Naive thymus-derived CD4-positive, alpha-beta T cell (primary cell): Measurements from ENCODE around the gene PPP1R14D. TPM values are rescaled to one million over a fixed set of nuclear protein-coding genes. Genes with fewer than 3 reads are reported as not detected.

Experiments used
- ATAC-seq: fragments of 150-1000 bp; cut with Tn5 transposase; 2 replicates; pipeline ENCODE4 v1.10.0; 2021; ENCODE audit warnings: mild to moderate bottlenecking, moderate library complexity
- CTCF ChIA-PET: fragments of 350-600 bp; sonication (Branson Sonifier 250); formaldehyde crosslinking; loops from one replicate; lab custom pipeline; 2021; ENCODE audit warnings: antibody characterized with exemption; lab: Charles Lee
- POLR2A ChIA-PET: fragments of 350-600 bp; sonication (Branson Sonifier 250); formaldehyde crosslinking; loops from one replicate; lab custom pipeline; 2021; ENCODE audit warnings: antibody characterized with exemption, inconsistent platforms; lab: Charles Lee
- DNase-seq, 9 donors: peaks; one replicate each; pipeline versions ENCODE4 v3.0.0 to v3.0.0-alpha.2; 2020 to 2022; ENCODE audit warnings: mixed read lengths in 1 of 9
- H3K27ac ChIP-seq: one replicate; pipeline ENCODE4 v1.7.0; 2013; ENCODE audit warnings: mild to moderate bottlenecking, low read depth, low read length, moderate library complexity
- H3K27me3 ChIP-seq, 2 donors: one replicate each; pipeline ENCODE4 v1.7.0; 2013; ENCODE audit warnings: low read length in 2 of 2, mild to moderate bottlenecking in 2 of 2, moderate library complexity in 2 of 2; ENCODE audit not compliant: control insufficient read depth in 2 of 2, insufficient read depth in 2 of 2
- H3K36me3 ChIP-seq, 3 experiments: 1 replicate in 2 of 3; 2 replicates in 1 of 3; pipeline ENCODE4 v1.7.0; 2013; ENCODE audit warnings: low read length in 3 of 3, mild to moderate bottlenecking in 3 of 3, moderate library complexity in 1 of 3; ENCODE audit not compliant: insufficient read depth in 3 of 3, control insufficient read depth in 2 of 3
- H3K4me1 ChIP-seq, 2 donors: one replicate each; pipeline ENCODE4 v1.7.0; 2013; ENCODE audit warnings: low read length in 2 of 2, mild to moderate bottlenecking in 2 of 2, moderate library complexity in 1 of 2; ENCODE audit not compliant: control insufficient read depth in 2 of 2, insufficient read depth in 2 of 2
- H3K4me3 ChIP-seq: 2 replicates; pipeline ENCODE4 v1.7.0; 2013; ENCODE audit warnings: mild to moderate bottlenecking, low read length
- H3K9me3 ChIP-seq, 3 experiments: 1 replicate in 2 of 3; 2 replicates in 1 of 3; pipeline ENCODE4 v1.7.0; 2013; ENCODE audit warnings: low read length in 3 of 3; ENCODE audit not compliant: control insufficient read depth in 2 of 3
- H3K27ac Mint-ChIP-seq, 9 donors: one replicate each; pipeline ENCODE4 v1.8.0; 2020 to 2022; ENCODE audit warnings: mixed read lengths in 9 of 9, mild to moderate bottlenecking in 8 of 9, moderate library complexity in 5 of 9, inconsistent platforms in 2 of 9
- H3K27me3 Mint-ChIP-seq, 5 donors: one replicate each; pipeline ENCODE4 v1.8.0; 2021 to 2022; ENCODE audit warnings: mixed read lengths in 5 of 5, mild to moderate bottlenecking in 1 of 5
- H3K36me3 Mint-ChIP-seq, 5 donors: one replicate each; pipeline ENCODE4 v1.8.0; 2020 to 2022; ENCODE audit warnings: mixed read lengths in 5 of 5, mild to moderate bottlenecking in 3 of 5, inconsistent platforms in 1 of 5
- H3K4me1 Mint-ChIP-seq, 7 donors: one replicate each; pipeline ENCODE4 v1.8.0; 2020 to 2022; ENCODE audit warnings: mixed read lengths in 7 of 7, mild to moderate bottlenecking in 3 of 7, inconsistent platforms in 1 of 7
- H3K4me3 Mint-ChIP-seq, 10 donors: one replicate each; pipeline ENCODE4 v1.8.0; 2020 to 2022; ENCODE audit warnings: mild to moderate bottlenecking in 10 of 10, mixed read lengths in 10 of 10, moderate library complexity in 6 of 10, inconsistent platforms in 2 of 10
- H3K9me3 Mint-ChIP-seq, 11 donors: one replicate each; pipeline ENCODE4 v1.8.0; 2020 to 2022; ENCODE audit warnings: mixed read lengths in 11 of 11, mild to moderate bottlenecking in 4 of 11, inconsistent platforms in 1 of 11, moderate library complexity in 1 of 11
- intact Hi-C, 2 donors: fragments of 100-400 bp; cut with micrococcal nuclease; formaldehyde crosslinking; loops; one replicate each; pipeline ENCODE4 v1.15.1; 2023
- polyA plus RNA-seq, 2 donors: library from polyadenylated mRNA; unstranded; fragments of 300-500 nt; fragmentation: Illumina TruSeq; gene quantifications; one replicate each; pipeline ENCODE4 v1.2.3, GENCODE V29; 2021
- total RNA-seq, 6 experiments: library from RNA in 5 of 6; stranded (reverse) in 5 of 6; gene quantifications; 1 replicate in 5 of 6; 2 replicates in 1 of 6; pipeline ENCODE4 v1.2.3 and lab custom pipeline; 2021 to 2026

The PPP1R14D gene
- total and polyA plus RNA-seq, 7 experiments from 2014 or later: not detected

DNA sequence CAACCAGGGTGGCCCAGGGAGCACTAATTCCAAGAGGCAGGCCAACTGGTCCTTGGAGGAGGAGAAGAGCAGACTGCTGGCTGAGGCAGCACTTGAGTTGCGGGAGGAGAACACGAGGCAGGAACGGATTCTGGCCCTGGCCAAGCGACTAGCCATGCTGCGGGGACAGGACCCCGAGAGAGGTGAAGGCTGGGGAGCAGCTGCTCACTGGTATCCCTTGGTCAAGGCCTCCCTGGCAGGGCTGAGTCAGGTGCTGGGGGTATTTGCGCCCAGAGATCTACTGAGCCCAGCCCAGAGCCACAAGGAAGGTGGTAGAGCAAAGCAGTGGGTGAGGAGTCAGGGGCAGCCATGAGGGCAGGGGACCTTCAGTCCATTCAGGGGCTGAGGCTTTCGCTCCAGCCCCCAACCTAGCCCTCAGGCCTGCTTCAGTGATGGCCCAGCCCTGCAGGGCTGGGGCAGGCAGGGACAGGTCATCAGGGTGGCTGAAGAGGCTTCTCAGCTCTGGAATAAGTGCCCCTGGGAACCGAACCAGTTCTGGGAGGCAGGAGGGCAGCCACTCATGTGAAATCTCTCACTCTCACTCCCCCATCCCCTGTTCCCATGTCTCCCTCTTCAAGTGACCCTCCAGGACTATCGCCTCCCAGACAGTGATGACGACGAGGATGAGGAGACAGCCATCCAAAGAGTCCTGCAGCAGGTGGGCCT, 15.6 kb downstream of the PPP1R14D start:
- no peak overlapping the region for H3K4me3 ChIP-seq
- H3K27me3 Mint-ChIP-seq: no peaks in the 10 kb centered on the region
- H3K27ac Mint-ChIP-seq: no peak overlapping the region
- ChIA-PET POLR2A (no interaction called here), CTCF (interaction anchor here (0.6 kb wide), 1 partner anchor 488 kb away, joined by 3 read pairs; no protein-coding TSS in a partner anchor)
- intact Hi-C loops: no loop called here
- H3K9me3 ChIP-seq: no peaks in the 10 kb centered on the region
- no peak for DNase-seq
- H3K4me1 ChIP-seq: peaks cover 5 to 6% of the 10 kb centered on the region in 2 donors
- H3K9me3 Mint-ChIP-seq: no peaks in the 10 kb centered on the region
- H3K4me1 Mint-ChIP-seq: peaks cover 6 to 19% (median 8%) of the 10 kb centered on the region in 7 donors
- peaks cover 4 to 28% (median 19%) of the 10 kb centered on the region in 5 donors for H3K36me3 Mint-ChIP-seq
- no peak for ATAC-seq
- H3K27ac ChIP-seq: no peak overlapping the region
- peaks cover 0 to 32% (median 0%) of the 10 kb centered on the region in 3 experiments for H3K36me3 ChIP-seq
- no peak overlapping the region for H3K4me3 Mint-ChIP-seq
- no peaks in the 10 kb centered on the region for H3K27me3 ChIP-seq

DNA sequence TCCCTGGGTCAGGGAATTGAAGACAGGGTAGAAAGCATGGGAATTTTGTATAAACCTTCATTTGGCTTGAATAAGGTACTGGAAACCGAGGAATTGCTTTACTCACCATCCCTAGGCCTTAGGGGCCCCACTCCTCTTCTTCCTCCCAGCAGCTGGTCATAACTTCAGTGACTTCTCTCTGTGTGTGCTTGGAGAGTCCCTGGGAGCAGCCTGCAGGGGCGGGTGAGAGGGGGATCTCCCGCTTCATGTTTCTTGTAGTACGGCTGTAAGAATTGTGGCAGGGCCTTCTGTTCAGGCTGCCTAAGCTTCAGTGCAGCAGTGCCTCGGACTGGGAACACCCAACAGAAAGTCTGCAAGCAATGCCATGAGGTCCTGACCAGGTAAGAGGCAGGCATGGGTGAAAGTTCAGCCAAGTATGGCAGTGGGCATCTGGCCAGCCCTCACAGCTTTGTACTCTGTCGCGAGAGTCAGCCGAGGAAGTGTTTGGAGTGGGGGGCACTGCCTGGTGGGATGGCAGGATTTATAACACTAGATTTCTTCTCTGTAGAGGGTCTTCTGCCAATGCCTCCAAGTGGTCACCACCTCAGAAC, 19.6 kb downstream of the PPP1R14D start:
- Mint-ChIP-seq H3K4me1 (peaks cover 11 to 31% (median 20%) of the 10 kb centered on the region in 7 donors), H3K27ac (peak overlapping the region in 1 of 9 donors; percentile 28), H3K27me3 (no peaks in the 10 kb centered on the region), H3K9me3 (no peaks in the 10 kb centered on the region), H3K36me3 (peaks cover 3 to 21% (median 12%) of the 10 kb centered on the region in 5 donors), H3K4me3 (peak overlapping the region; percentile 17 to 98 (median 96))
- Histone ChIP-seq H3K36me3 (peaks cover 0 to 32% (median 0%) of the 10 kb centered on the region in 3 experiments), H3K4me1 (peaks cover 14 to 16% of the 10 kb centered on the region in 2 donors), H3K27me3 (no peaks in the 10 kb centered on the region), H3K9me3 (no peaks in the 10 kb centered on the region), H3K4me3 (no peak overlapping the region), H3K27ac (no peak overlapping the region)
- intact Hi-C loops: loop anchor here (5.0 to 10.0 kb wide), 2 partner anchors 344 to 1027 kb away; partner anchors contain the start of gene FSIP1 (in 1 of the 2)
- ATAC-seq (no peak), DNase-seq (no peak)
- POLR2A ChIA-PET: no interaction called here
- CTCF ChIA-PET: no interaction called here

GRCh38 chr15:40807888-40808461, 20.5 kb downstream of the PPP1R14D start:
- DNase-seq: no peak
- peaks cover 0 to 16% (median 9%) of the 10 kb centered on the region in 5 donors for H3K36me3 Mint-ChIP-seq
- H3K27me3 Mint-ChIP-seq: no peaks in the 10 kb centered on the region
- peak overlapping the region; percentile 99 for H3K4me3 ChIP-seq
- H3K27me3 ChIP-seq: no peaks in the 10 kb centered on the region
- no peak for ATAC-seq
- peak overlapping the region; percentile 92 to 98 (median 96) for H3K4me3 Mint-ChIP-seq
- H3K9me3 ChIP-seq: no peaks in the 10 kb centered on the region
- H3K4me1 ChIP-seq: peaks cover 14 to 16% of the 10 kb centered on the region in 2 donors
- peaks cover 17 to 37% (median 25%) of the 10 kb centered on the region in 7 donors for H3K4me1 Mint-ChIP-seq
- intact Hi-C loops: loop anchor here (1.0 to 10.0 kb wide), 20 partner anchors 25 to 1026 kb away; partner anchors contain the start of genes CHAC1 (in 2 of the 2), GCHFR (in 2 of the 2), KNL1 (in 2 of the 2) and RAD51 (in 2 of the 2)
- no peaks in the 10 kb centered on the region for H3K9me3 Mint-ChIP-seq
- peak overlapping the region in 7 of 9 donors; percentile 72 to 96 (median 94) for H3K27ac Mint-ChIP-seq
- peak overlapping the region; percentile 95 for H3K27ac ChIP-seq
- CTCF ChIA-PET: interaction anchor here (0.5 kb wide), 1 partner anchor 46 kb away, joined by 3 read pairs; no protein-coding TSS in a partner anchor
- POLR2A ChIA-PET: interaction anchor here (1.3 to 2.3 kb wide), 5 partner anchors 56 to 525 kb away, joined by 3 to 14 read pairs (median 4); partner anchors contain the start of genes KNL1, NUSAP1, OIP5 and RAD51
- H3K36me3 ChIP-seq: peaks cover 0 to 22% (median 4%) of the 10 kb centered on the region in 3 experiments

DNA sequence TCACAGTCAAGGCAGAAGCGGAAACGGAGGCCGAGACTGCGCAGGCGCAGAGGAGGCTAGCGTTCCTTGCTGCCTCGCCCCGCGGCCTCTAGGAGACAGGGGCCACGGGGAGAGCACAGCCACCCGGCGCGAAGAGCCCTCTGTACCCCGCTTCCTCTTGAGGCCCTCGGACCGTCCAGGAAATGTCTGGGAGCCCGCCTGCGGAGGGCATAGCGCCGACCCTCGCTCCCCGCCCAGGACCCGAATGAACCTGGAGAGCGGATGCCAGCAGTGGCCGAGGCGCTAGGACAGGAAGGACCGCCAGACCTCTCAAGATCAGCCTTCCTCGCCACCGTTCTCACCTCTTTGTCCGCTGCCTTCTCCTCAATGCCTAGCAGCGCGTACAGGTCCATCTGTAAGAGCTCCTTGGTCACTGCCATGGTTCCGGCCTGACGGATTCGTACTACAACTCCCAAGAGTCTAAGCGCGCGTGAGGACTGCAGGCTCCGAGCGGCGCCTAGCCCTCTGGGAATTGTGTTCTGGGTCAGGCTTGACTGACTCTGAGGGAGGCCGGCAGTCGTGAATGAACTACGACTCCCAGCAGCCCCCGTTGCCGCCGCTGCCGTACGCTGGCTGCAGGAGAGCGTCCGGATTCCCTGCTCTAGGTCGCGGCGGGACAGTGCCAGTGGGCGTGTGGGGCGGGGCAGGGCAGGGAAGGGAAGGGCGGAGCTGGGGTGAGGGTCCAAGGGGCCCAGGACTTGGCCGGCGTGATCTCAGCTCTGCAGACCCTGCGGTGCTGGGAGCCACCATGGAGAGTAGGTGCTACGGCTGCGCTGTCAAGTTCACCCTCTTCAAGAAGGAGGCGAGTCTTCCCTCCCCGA, 21.2 kb downstream of the PPP1R14D start, which contains the start of the genes DNAJC17 and ZFYVE19:
Gene DNAJC17 (minus strand): TSS at position 446 of the 860 bp plus-strand sequence. CDS start 27 bp downstream, at position 419.
Gene ZFYVE19 (plus strand): TSS at position 62 of the 860 bp plus-strand sequence. CDS start 501 bp downstream, at position 563.
- no peaks in the 10 kb centered on the region for H3K27me3 ChIP-seq
- H3K9me3 Mint-ChIP-seq: no peaks in the 10 kb centered on the region
- peaks cover 0 to 17% (median 4%) of the 10 kb centered on the region in 3 experiments for H3K36me3 ChIP-seq
- H3K27ac Mint-ChIP-seq: peak within 1 kb of the TSS; percentile 84 to 98 (median 96)
- peak; percentile 99 for ATAC-seq
- no peaks in the 10 kb centered on the region for H3K27me3 Mint-ChIP-seq
- H3K4me3 ChIP-seq: peak within 1 kb of the TSS; percentile 99
- ChIA-PET POLR2A (interaction anchor here (0.9 to 2.3 kb wide), 6 partner anchors 55 to 525 kb away, joined by 3 to 14 read pairs (median 4); partner anchors contain the start of genes KNL1, NUSAP1, OIP5 and RAD51), CTCF (interaction anchor here (0.5 to 1.0 kb wide), 4 partner anchors 25 to 532 kb away, joined by 3 to 4 read pairs (median 3); no protein-coding TSS in a partner anchor)
- DNase-seq: peak; percentile 86 to 96 (median 91)
- peaks cover 14 to 16% of the 10 kb centered on the region in 2 donors for H3K4me1 ChIP-seq
- peak within 1 kb of the TSS; percentile 92 to 98 (median 96) for H3K4me3 Mint-ChIP-seq
- H3K36me3 Mint-ChIP-seq: peaks cover 0 to 16% (median 9%) of the 10 kb centered on the region in 5 donors
- H3K4me1 Mint-ChIP-seq: peaks cover 17 to 43% (median 25%) of the 10 kb centered on the region in 7 donors
- no peaks in the 10 kb centered on the region for H3K9me3 ChIP-seq
- peak within 1 kb of the TSS; percentile 95 for H3K27ac ChIP-seq
- intact Hi-C loops: loop anchor here (1.0 to 10.0 kb wide), 20 partner anchors 24 to 1025 kb away; partner anchors contain the start of genes CHAC1 (in 2 of the 2), GCHFR (in 2 of the 2), KNL1 (in 2 of the 2) and RAD51 (in 2 of the 2)

DNA sequence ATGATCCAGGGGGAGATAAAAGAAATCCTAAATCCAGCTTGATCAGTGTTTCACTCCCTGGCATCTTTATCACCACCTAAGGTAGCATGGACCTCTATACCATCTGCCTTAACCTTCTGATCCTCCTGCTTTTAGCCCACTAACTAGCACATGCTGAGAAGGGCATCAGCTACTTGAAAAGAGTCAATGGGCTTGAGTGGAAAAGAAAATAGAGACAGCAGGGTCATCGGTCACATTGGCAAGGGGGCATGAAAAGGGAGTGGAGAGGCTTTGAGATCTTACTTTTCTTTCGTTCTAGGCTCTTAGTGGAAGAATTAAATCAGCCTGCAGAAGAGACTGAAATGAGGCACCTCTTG, 21.9 kb downstream of the PPP1R14D start:
- Histone ChIP-seq H3K4me3 (peak overlapping the region; percentile 99), H3K27me3 (no peaks in the 10 kb centered on the region), H3K4me1 (peaks cover 14 to 16% of the 10 kb centered on the region in 2 donors), H3K36me3 (peaks cover 0 to 17% (median 4%) of the 10 kb centered on the region in 3 experiments), H3K9me3 (no peaks in the 10 kb centered on the region), H3K27ac (peak overlapping the region; percentile 95)
- no peak for DNase-seq
- Mint-ChIP-seq H3K36me3 (peaks cover 3 to 19% (median 9%) of the 10 kb centered on the region in 5 donors), H3K4me1 (peaks cover 21 to 49% (median 29%) of the 10 kb centered on the region in 7 donors), H3K27me3 (no peaks in the 10 kb centered on the region), H3K4me3 (peak overlapping the region; percentile 92 to 98 (median 96)), H3K27ac (peak overlapping the region; percentile 84 to 98 (median 96)), H3K9me3 (no peaks in the 10 kb centered on the region)
- POLR2A ChIA-PET: interaction anchor here (0.6 to 2.3 kb wide), 7 partner anchors 55 to 685 kb away, joined by 3 to 14 read pairs (median 4); partner anchors contain the start of genes KNL1, NUSAP1, OIP5 and RAD51
- intact Hi-C loops: loop anchor here (1.0 to 10.0 kb wide), 20 partner anchors 24 to 1024 kb away; partner anchors contain the start of genes CHAC1 (in 2 of the 2), GCHFR (in 2 of the 2), KNL1 (in 2 of the 2) and RAD51 (in 2 of the 2)
- no peak for ATAC-seq
- CTCF ChIA-PET: interaction anchor here (0.5 to 1.0 kb wide), 3 partner anchors 24 to 532 kb away, joined by 3 to 4 read pairs (median 3); no protein-coding TSS in a partner anchor
